Occipital lobe (tissue), 2 donors: ENCODE measurements around the gene MRTFA. TPM values are rescaled to one million over a fixed set of nuclear protein-coding genes. Genes with fewer than 3 reads are reported as not detected.

Experiments used
- DNase-seq: peaks from one replicate; lab custom pipeline; 2025; lab: John Stamatoyannopoulos, UW
- total RNA-seq: library from RNA; depleted of rRNA; stranded (reverse); fragments of >200 nt; gene quantifications from one replicate; pipeline ENCODE4 v1.2.3, GENCODE V29; 2014

MRTFA gene
- total RNA-seq, 1 donor from 2014 or later, result 33.4 TPM

GRCh38 chr22:40432157-40432556 is 204.4 kb downstream of the MRTFA start:
- no peak for DNase-seq

- no peak for DNase-seq
Measured at GRCh38 chr22:40430991-40431390, 205.5 kb downstream of the MRTFA start.

- no peak for DNase-seq
Measured at GRCh38 chr22:40429481-40429880, 207.0 kb downstream of the MRTFA start.

- no peak for DNase-seq
Measured at GRCh38 chr22:40428796-40429195, 207.7 kb downstream of the MRTFA start.

GRCh38 chr22:40426594-40427333 is 209.8 kb downstream of the MRTFA start:
- DNase-seq, result peak; percentile 74

GRCh38 chr22:40425082-40425481 is 211.4 kb downstream of the MRTFA start:
- no peak for DNase-seq

- DNase-seq, result no peak
Measured at GRCh38 chr22:40423882-40424640, 212.5 kb downstream of the MRTFA start.

GRCh38 chr22:40423310-40423688 is 213.2 kb downstream of the MRTFA start:
- DNase-seq, result no peak

GRCh38 chr22:40422558-40423309 is 213.8 kb downstream of the MRTFA start:
- no peak for DNase-seq

GRCh38 chr22:40421941-40422340 is 214.6 kb downstream of the MRTFA start:
- DNase-seq, result no peak

GRCh38 chr22:40421082-40421350 is 215.5 kb downstream of the MRTFA start:
- no peak for DNase-seq

- no peak for DNase-seq
Measured at GRCh38 chr22:40420341-40421081, 216.0 kb downstream of the MRTFA start.

GRCh38 chr22:40419718-40420117 is 216.8 kb downstream of the MRTFA start:
- no peak for DNase-seq

GRCh38 chr22:40418366-40419201 is 217.9 kb downstream of the MRTFA start:
- DNase-seq, result peak; percentile 25

GRCh38 chr22:40417881-40418280 is 218.6 kb downstream of the MRTFA start:
- no peak for DNase-seq

- DNase-seq, result no peak
Measured at GRCh38 chr22:40417041-40417440, 219.5 kb downstream of the MRTFA start.

GRCh38 chr22:40416636-40417035 is 219.9 kb downstream of the MRTFA start:
- no peak for DNase-seq

- no peak for DNase-seq
Measured at GRCh38 chr22:40416267-40416570, 220.3 kb downstream of the MRTFA start.

GRCh38 chr22:40415531-40416266 is 220.8 kb downstream of the MRTFA start:
- DNase-seq, result no peak

GRCh38 chr22:40414838-40415505 is 221.5 kb downstream of the MRTFA start:
- no peak for DNase-seq
